Esophagus (tissue), 2 donors: ENCODE data around the gene PCMTD2. TPM values are rescaled to one million over a fixed set of nuclear protein-coding genes. Genes with fewer than 3 reads are reported as not detected.

Source experiments
- H3K27ac ChIP-seq, 2 donors: one replicate each; pipeline ENCODE4 v1.5.1; 2013; ENCODE audit warnings: low read depth in 2 of 2, mild to moderate bottlenecking in 2 of 2, inconsistent platforms in 1 of 2, low read length in 1 of 2, moderate library complexity in 1 of 2
- H3K27me3 ChIP-seq, 2 donors: one replicate each; pipeline ENCODE4 v1.6.1; 2013; ENCODE audit warnings: low read length in 2 of 2, control low read depth in 1 of 2, mild to moderate bottlenecking in 1 of 2; ENCODE audit not compliant: insufficient read depth in 2 of 2, control insufficient read depth in 1 of 2
- H3K36me3 ChIP-seq, 2 donors: one replicate each; pipeline ENCODE4 v1.6.1; 2013; ENCODE audit warnings: low read length in 1 of 2; ENCODE audit not compliant: control insufficient read depth in 2 of 2, insufficient read depth in 2 of 2
- H3K4me1 ChIP-seq, 2 donors: one replicate each; pipeline ENCODE4 v1.6.1; 2013; ENCODE audit warnings: low read length in 1 of 2; ENCODE audit not compliant: control insufficient read depth in 2 of 2, insufficient read depth in 2 of 2
- H3K4me3 ChIP-seq, 2 donors: one replicate each; pipeline ENCODE4 v1.5.1; 2013; ENCODE audit warnings: low read length in 2 of 2, mild to moderate bottlenecking in 2 of 2, low read depth in 1 of 2, moderate library complexity in 1 of 2
- H3K9me3 ChIP-seq, 2 donors: one replicate each; pipeline ENCODE4 v1.6.1; 2013; ENCODE audit warnings: mild to moderate bottlenecking in 2 of 2, low read depth in 1 of 2, low read length in 1 of 2, moderate library complexity in 1 of 2; ENCODE audit not compliant: control insufficient read depth in 2 of 2, insufficient read depth in 1 of 2
- WGBS, 2 donors: extraction: QIAGEN DNeasy Blood & Tissue Kit; methylation state at CpG; one replicate each; pipeline ENCODE4 v1.1.7; 2013; 5-methylcytosine and 5-hydroxymethylcytosine counted together
- polyA plus RNA-seq, 2 donors: library from polyadenylated mRNA; stranded (reverse); fragments of 200-250 nt; gene quantifications; one replicate each; pipeline ENCODE4 v1.2.3, GENCODE V29; 2013
- donor health status: healthy with polysubstance abuse.
- donor health status: Bipolar disorder and iron deficiency.

The PCMTD2 gene
- polyA plus RNA-seq, 2 donors, result 13.4 to 22.0 TPM

DNA sequence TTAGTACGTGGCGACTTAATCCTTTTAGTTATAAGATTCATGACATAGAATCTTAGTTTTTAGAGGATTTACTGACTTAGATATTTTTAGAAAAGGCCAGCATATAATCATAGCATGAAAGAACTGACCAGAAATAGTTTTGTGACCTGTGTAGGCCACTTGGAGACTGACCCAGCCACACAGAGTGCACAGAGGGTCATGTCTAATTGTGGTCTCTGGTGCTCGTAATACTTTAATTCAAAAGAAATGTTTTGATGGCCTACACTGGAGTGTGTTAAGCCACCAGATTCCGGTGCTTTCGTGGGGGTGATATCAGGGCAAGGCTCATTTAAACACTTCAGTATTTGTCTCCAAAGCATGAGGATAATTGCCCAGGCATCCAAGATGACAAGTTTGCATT lies 11.4 kb downstream of the PCMTD2 start:
- WGBS, 2 donors, result 87 to 91% methylated on average over 5 of the region's 5 CpGs
- H3K4me3 ChIP-seq, result no peak overlapping the region
- no peaks in the 10 kb centered on the region for H3K9me3 ChIP-seq
- H3K4me1 ChIP-seq, result peaks cover 0 to 6% of the 10 kb centered on the region in 2 donors
- no peaks in the 10 kb centered on the region for H3K27me3 ChIP-seq
- H3K27ac ChIP-seq, result no peak overlapping the region
- peaks cover 3 to 18% of the 10 kb centered on the region in 2 donors for H3K36me3 ChIP-seq

DNA sequence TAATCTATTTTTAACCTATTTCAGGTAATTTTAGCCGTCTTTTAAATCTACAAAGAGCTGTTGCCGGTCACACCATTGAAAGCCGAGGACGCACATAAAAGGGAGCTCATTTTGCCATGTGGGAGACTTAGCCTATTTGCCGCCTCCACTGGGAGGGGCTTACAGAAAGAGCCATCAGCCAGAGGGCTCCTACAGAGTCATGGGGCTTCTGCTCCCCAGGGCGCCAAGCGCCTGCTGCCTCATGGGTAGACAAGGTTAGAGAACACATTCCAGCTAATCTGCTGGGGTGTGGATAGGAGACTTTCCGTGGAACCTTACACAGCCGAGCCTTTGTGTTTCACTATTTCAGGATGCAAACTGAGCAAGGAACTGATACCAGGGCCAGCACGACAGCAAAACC lies 12.6 kb downstream of the PCMTD2 start:
- Histone ChIP-seq H3K27ac (no peak overlapping the region), H3K4me1 (peaks cover 0 to 6% of the 10 kb centered on the region in 2 donors), H3K4me3 (no peak overlapping the region), H3K27me3 (no peaks in the 10 kb centered on the region), H3K9me3 (no peaks in the 10 kb centered on the region), H3K36me3 (peaks cover 3 to 19% of the 10 kb centered on the region in 2 donors)
- 93 to 95% methylated on average over 10 of the region's 10 CpGs for WGBS, 2 donors

DNA sequence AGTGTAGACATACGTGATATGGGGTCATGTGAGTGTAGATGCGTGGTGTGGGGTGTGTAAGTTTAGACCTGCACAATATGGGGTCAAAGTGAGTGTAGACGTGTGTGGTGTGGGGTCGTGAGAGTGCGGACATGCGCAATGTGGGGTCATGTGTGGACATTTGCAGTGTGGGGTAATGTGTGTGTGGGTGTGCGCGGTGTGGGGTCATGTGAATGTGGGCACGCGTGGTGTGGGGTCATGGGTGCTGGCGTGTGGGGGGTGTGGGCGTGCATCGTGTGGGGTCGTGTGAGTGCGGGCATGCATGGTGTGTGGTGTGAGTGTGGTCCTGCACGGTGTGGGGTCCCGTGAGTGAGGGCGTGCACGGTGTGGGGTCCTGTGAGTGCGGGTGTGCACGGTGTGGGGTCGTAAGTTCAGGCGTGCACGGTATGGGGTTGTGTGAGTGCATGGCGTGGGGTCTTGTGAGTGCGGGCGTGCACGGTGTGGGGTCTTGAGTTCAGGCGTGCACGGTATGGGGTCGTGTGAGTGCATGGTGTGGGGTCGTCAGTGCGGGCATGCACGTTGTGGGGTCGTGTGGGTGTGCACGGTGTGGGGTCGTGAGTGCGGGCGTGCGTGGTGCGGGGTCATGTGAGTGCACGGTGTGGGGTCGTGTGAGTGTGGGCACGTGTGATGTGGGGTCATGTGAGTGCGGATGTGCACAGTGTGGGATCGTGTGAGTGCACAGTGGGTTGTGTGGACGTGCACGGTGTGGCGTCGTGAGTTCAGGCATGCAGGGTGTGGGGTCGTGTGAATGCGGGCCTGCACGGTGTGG lies 14.3 kb downstream of the PCMTD2 start:
- H3K4me3 ChIP-seq, result no peak overlapping the region
- WGBS, 2 donors, result 94 to 97% methylated on average over 53 of the region's 53 CpGs
- H3K36me3 ChIP-seq, result peaks cover 3 to 21% of the 10 kb centered on the region in 2 donors

DNA sequence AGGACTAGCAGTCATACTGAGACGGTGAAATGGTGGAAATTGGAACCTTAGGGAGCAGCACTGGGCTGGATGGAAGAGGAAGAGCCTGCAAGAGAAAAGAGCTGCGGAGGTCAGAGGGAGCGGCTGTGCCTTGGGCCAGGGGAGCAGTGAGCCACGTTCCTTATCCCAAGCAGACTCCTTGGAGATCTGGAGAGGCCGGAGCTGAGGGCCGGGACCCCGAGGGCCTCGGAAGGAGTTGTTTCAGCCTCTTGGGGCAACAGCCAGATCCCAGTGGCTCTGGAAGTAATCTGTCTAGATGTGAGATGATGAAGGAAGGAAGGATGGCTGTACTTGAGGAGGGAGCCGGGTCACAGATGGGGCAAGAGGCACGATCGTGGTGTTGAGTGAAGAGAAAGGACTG lies 16.1 kb downstream of the PCMTD2 start:
- WGBS, 2 donors, result 94 to 96% methylated on average over 11 of the region's 11 CpGs
- no peaks in the 10 kb centered on the region for H3K9me3 ChIP-seq
- H3K4me3 ChIP-seq, result no peak overlapping the region
- H3K4me1 ChIP-seq, result peaks cover 0 to 6% of the 10 kb centered on the region in 2 donors
- peaks cover 0 to 19% of the 10 kb centered on the region in 2 donors for H3K36me3 ChIP-seq
- no peaks in the 10 kb centered on the region for H3K27me3 ChIP-seq
- no peak overlapping the region for H3K27ac ChIP-seq

More for the DNA sequence above, 14.3 kb downstream of the PCMTD2 start:
- Histone ChIP-seq H3K9me3 (no peaks in the 10 kb centered on the region), H3K4me1 (peaks cover 0 to 6% of the 10 kb centered on the region in 2 donors), H3K27me3 (no peaks in the 10 kb centered on the region), H3K27ac (no peak overlapping the region)

DNA sequence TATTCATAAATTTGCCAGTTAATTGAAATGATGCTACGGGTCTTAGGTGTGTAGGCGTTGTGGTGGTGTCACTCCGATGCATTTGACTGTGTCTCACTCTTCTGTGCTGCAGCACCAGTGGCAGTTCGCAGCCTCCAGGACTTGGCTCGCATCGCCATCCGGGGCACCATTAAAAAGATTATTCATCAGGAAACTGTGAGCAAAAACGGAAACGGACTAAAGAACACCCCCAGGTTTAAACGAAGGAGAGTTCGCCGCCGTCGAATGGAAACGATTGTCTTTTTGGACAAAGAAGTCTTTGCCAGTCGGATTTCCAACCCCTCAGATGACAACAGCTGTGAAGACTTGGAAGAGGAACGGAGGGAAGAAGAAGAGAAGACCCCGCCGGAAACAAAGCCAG lies 17.6 kb downstream of the PCMTD2 start:
- H3K36me3 ChIP-seq, result peaks cover 0 to 16% of the 10 kb centered on the region in 2 donors
- no peaks in the 10 kb centered on the region for H3K9me3 ChIP-seq
- no peak overlapping the region for H3K4me3 ChIP-seq
- H3K27ac ChIP-seq, result no peak overlapping the region
- no peaks in the 10 kb centered on the region for H3K27me3 ChIP-seq
- peaks cover 0 to 6% of the 10 kb centered on the region in 2 donors for H3K4me1 ChIP-seq
- 89 to 90% methylated on average over 19 of the region's 19 CpGs for WGBS, 2 donors

DNA sequence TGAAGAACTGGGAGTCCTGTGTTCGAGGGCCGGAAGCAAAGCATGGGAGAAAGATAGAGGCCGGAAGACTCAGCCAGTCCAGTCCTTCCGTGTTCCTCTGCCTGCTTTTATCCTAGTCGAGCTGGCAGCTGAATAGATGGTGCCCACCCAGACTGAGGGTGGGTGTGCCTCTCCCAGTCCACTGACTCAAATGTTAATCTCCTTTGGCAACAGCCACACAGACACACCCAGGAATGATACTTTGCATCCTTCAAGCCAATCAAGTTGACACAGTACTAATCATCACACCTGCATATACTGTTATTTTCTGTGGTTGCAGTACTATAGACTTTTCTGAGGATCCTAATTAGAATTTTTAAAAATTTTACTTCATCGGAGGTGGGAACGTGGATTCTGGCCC lies 21.3 kb downstream of the PCMTD2 start:
- H3K27me3 ChIP-seq, result no peaks in the 10 kb centered on the region
- H3K4me1 ChIP-seq, result no peaks in the 10 kb centered on the region
- H3K9me3 ChIP-seq, result no peaks in the 10 kb centered on the region
- H3K36me3 ChIP-seq, result peaks cover 0 to 5% of the 10 kb centered on the region in 2 donors
- WGBS, 2 donors, result 90 to 97% methylated on average over 7 of the region's 7 CpGs
- no peak overlapping the region for H3K4me3 ChIP-seq
- H3K27ac ChIP-seq, result no peak overlapping the region

DNA sequence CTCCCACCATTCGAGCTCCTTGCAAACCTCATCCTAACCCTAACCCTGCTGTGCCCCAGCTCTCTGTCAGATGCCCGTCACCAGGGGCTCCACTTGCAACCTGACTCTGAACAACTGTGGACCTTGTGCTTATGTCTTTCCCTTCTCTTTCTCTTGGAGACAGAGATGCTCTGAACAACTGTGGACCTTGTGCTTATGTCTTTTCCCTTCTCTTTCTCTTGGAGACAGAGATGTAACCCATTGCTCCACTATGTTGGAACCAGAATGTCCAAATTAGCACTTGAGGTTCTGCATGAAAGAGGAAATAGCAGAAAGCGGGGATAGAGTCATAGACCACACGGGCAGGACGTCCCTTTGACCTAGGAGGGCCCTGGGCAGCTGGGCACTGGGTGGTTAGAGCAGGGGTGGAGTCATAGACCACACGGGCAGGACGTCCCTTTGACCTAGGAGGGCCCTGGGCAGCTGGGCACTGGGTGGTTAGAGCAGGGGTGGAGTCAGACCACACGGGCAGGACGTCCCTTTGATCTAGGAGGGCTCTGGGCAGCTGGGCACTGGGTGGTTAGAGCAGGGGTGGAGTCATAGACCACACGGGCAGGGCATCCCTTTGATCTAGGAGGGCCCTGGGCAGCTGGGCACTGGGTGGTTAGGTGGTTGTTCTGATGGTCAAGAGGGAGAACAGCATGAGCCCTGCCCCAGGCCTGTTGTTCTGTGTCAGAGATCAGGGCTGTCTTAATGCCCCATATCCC lies 22.2 kb downstream of the PCMTD2 start:
- H3K36me3 ChIP-seq, result peaks cover 0 to 5% of the 10 kb centered on the region in 2 donors
- 75 to 78% methylated on average over 9 to 10 of the region's 10 CpGs for WGBS, 2 donors
- H3K4me3 ChIP-seq, result no peak overlapping the region
- no peaks in the 10 kb centered on the region for H3K9me3 ChIP-seq
- H3K4me1 ChIP-seq, result no peaks in the 10 kb centered on the region
- H3K27ac ChIP-seq, result no peak overlapping the region
- no peaks in the 10 kb centered on the region for H3K27me3 ChIP-seq

DNA sequence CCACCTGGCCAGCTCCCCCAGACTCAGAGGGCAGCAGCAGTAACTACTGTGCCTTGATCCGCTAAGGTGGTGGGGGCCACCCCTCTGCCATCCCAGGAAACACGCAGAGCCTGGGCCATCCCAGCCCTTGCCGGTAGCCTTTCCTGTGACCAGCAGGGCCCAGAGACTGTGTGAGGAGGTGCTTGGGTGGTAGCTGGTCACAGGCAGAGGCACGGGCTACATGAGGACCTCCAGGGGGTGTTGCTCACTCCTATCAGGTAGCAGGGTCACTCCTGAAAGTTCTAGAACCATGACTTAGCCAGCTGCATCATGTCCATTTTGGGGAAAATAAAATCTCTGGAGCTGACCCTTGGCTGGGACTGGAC lies 22.8 kb downstream of the PCMTD2 start:
- 84 to 87% methylated on average over 4 of the region's 4 CpGs for WGBS, 2 donors
- Histone ChIP-seq H3K9me3 (no peaks in the 10 kb centered on the region), H3K27ac (no peak overlapping the region), H3K36me3 (peaks cover 0 to 1% of the 10 kb centered on the region in 2 donors), H3K4me3 (no peak overlapping the region), H3K4me1 (no peaks in the 10 kb centered on the region), H3K27me3 (no peaks in the 10 kb centered on the region)

DNA sequence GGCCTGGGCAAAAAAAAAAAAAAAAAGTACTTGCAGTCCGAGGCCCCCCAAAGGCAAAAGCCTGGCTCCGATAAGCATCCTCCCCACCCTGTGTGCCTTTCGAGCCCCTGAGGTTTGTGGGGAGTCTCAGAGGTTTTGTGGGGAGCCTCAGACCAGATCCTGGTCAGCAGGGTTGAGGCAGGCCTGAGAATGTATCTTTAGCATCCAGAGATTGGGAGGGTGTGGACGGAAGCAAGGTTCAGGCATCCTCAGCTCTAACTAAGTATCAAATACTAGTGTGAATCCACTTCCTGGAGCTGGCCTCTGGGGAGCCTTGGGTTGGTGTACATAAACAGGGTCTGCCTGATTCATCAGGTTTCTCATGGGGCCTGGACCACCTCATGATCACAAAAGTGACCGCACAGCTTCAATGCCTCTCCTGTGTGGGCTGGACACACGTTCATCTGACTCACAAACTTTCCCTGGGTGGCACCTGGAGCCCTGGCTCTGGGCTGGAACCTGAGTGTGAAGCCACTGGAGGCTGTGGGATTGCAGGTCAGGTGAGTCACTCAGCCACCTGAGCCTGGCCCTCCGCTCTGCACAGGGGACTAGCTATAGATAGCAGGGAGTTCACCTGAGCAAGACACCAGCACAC lies 24.4 kb downstream of the PCMTD2 start:
- 82 to 85% methylated on average over 7 of the region's 7 CpGs for WGBS, 2 donors
- no peak overlapping the region for H3K27ac ChIP-seq
- no peaks in the 10 kb centered on the region for H3K9me3 ChIP-seq
- no peak overlapping the region for H3K4me3 ChIP-seq
- no peaks in the 10 kb centered on the region for H3K27me3 ChIP-seq
- no peaks in the 10 kb centered on the region for H3K36me3 ChIP-seq
- H3K4me1 ChIP-seq, result no peaks in the 10 kb centered on the region
